Measurements from ENCODE around the gene ZNF384.

DNA sequence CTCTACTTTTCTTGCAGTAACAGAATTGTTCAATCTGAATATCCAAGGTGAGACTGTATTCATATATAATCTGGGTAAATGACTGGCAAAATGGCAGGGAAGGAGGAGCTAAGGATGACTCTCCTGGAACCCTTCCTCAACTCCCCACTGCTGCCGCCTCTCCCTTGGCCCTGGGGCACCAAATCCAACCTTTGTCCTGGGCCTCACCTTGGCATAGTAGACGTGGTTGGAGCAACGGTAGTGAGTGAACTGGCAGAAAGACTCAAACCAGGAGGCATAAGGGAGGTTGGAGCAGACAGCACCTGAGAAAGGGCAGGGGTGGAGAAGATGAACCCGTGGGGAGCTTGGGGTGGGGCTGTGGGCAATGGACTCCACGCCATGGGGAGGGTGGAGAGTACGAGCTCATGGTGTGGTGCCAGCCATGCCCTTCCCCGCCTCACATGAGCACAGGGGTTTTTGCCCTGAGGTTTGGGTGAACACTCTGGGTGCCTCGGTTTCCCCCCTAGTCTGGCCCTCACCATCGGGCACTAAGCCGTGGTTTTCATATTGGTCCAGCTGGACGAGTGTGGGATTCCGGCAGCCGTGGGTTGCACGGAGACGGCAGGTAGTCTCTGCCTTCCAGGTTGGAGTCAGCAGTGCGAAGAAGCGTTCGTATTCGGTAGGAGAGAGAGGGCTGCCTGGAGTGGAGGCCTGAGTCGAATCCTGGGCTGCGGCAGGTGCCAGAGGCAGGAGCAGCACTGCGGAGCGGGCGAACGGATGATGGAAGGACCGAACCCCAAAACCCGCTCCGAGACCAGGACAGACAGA, 42.7 kb downstream of the ZNF384 start:
- TF ChIP-seq GATA2 (IDR thresholded peaks at IDR 0.05; ENCODE audit: low read depth, low read length) (no peak), GATA3 (IDR thresholded peaks at IDR 0.05; ENCODE audit: low read depth, low read length) (no peak)

Data from SH-SY5Y (cell line).